HG03045 (cell line): ENCODE data around the gene SMARCE1.

Source experiments
- ATAC-seq: cut with Tn5 transposase; IDR thresholded peaks from one replicate; pipeline ENCODE4 v1.9.1; 2021; ENCODE audit warnings: mild to moderate bottlenecking, moderate library complexity; ENCODE audit not compliant: unreplicated experiment

The SMARCE1 gene

GRCh38 chr17:40647624-40648383 is at the start of gene SMARCE1:
TSS of gene SMARCE1 (minus strand) at chr17:40647818. CDS start at chr17:40645802, 2,016 bp downstream.
- ATAC-seq: peak; percentile 76

DNA sequence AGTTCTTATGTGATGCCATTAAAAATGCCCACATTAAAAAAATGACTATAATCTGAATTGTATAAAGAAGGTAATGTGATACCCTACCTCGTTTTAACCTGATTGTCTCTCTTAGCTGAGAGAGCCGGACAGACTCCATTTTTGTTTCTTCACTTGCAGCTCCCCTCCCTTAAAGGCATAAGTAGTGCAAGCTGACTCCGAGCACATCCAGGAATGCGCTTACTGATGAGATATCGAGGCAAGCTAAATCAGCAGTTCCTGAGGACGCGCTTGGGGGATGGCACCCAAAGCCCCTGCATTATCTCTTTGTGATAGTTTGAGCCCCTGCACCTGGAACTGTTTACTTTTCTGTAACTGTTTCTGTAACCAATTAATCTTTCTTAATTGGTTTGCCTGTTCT is 49.7 kb upstream of the SMARCE1 start:
- no peak for ATAC-seq

DNA sequence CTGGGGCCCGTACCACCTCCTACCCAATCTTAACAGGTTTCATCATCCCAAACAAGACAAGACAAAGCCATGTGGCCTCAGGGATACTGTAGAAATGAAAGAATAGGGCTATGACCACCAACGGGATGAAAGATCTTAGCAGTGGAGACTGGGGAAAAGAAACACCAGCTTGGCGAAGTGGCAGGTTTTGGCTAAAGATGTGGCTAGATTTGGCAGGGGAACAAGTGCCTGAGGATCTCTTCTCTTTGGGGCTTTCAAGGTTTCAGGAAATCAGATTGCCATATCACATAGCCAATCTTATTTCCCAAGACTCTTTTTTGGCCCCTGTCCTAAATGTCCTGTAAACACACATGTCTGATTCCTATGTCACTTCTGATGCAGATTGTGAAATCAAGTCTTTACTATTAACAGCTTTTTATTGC is 49.0 kb upstream of the SMARCE1 start:
- ATAC-seq: no peak

- ATAC-seq: no peak
Observed at GRCh38 chr17:40695874-40696472, 48.4 kb upstream of the SMARCE1 start.

DNA sequence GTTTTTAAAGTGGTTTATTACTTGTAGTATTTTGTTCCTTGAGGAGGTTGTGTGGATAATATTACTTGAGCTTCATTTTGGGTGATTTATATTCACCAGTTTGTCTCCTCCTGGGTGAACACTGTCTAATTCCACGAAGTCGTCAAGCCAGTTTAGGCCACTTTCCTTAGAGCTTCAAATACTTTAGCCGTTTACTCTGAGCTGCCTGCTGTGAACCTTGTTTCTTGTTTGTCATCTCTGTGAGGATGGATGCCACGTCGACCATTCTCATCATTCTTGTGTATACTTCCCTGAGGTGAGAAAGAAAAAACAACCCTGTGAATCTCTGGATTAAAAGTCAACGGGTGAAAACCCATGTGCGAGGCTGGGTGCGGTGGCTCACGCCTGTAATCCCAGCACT is 47.0 kb upstream of the SMARCE1 start:
- no peak for ATAC-seq

DNA sequence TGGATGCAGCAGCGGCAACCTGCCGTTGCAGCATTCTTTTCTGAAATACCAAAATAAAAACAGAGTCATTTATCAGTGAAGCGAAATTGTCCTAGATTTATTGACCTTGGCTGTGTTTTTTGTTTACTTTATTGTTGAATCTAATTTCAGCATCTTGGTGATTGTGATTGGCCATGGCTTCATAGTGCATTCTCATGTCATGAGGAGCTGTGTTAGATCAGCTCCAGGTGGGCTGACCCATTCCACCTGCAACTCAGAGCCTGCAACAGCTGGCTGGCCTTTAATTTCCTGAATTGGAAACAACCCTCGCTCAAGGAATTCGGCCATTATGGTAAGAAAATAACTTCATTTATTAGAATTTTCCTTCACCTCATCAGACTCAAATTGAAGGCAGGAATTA is 39.5 kb upstream of the SMARCE1 start:
- no peak for ATAC-seq

GRCh38 chr17:40686192-40686591 is 38.6 kb upstream of the SMARCE1 start:
- ATAC-seq: no peak

- no peak for ATAC-seq
Observed at GRCh38 chr17:40680998-40681397, 33.4 kb upstream of the SMARCE1 start.

GRCh38 chr17:40679523-40679907 is 31.9 kb upstream of the SMARCE1 start:
- ATAC-seq: no peak

DNA sequence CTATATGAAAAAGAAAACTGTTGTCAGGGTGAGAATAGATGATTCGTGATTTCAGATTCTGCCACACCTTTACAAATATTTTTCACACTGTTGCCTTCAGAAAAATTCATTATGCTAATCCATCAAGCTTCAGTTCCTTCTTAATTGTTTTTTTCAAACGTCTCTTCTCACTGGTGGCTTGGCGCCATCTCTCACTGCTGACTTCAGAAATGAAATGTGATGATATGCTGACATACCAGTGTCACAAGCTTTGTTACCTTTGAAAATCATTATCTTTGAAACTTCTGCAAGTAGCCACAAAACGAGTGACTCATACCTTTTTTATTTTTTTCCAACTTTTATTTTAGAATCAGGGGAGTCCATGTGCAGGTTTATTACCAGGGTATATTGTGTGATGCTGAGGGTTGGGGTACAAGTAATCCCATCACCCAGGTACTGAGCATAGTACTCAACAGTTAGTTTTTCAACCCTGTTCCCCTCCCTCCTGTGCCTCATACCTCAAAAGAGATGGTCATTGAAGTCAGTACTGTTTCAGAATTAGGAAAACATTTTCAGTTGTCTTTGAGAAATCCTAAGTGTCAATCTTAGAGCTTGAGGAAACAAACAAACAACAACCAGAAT is 31.4 kb upstream of the SMARCE1 start:
- ATAC-seq: no peak

DNA sequence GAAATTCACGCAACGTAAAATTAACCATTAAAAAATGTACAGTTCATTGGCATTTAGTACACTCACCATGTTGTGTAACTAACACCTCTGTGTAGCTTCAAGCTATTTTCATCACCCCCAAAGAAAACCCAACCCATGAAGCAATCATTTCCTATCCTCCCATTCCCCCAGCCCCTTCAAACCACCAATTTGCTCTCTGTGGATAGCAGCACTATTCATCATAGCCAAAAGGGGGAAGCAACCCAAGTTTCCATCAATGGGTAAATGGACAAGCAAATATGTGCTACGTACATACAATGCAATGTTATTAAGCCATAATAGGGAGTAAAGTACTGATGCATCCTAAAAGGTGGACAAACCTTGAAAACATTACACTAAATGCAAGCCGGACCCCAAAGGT is 28.3 kb upstream of the SMARCE1 start:
- no peak for ATAC-seq

DNA sequence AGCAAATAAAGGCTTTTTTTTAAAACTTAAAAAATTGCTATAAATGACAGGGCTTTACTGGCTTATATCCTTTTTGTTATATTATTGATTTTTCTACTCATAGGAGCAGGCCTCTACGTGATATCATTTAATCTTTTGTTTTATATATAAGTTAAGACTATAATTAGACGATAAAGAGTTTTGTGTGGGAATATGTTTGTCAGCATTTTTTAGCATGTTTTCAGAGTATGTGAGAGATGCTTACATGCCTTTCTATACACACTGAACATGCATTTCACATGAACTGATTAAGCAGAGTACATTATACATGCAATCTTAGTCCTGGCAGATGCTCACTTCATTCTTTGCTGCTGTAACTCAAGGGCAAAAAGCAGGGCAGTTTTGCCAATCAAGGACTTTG is 25.0 kb upstream of the SMARCE1 start:
- ATAC-seq: no peak

- ATAC-seq: no peak
Observed at GRCh38 chr17:40671282-40671681, 23.7 kb upstream of the SMARCE1 start.

GRCh38 chr17:40666331-40666730 is 18.7 kb upstream of the SMARCE1 start:
- ATAC-seq: no peak

DNA sequence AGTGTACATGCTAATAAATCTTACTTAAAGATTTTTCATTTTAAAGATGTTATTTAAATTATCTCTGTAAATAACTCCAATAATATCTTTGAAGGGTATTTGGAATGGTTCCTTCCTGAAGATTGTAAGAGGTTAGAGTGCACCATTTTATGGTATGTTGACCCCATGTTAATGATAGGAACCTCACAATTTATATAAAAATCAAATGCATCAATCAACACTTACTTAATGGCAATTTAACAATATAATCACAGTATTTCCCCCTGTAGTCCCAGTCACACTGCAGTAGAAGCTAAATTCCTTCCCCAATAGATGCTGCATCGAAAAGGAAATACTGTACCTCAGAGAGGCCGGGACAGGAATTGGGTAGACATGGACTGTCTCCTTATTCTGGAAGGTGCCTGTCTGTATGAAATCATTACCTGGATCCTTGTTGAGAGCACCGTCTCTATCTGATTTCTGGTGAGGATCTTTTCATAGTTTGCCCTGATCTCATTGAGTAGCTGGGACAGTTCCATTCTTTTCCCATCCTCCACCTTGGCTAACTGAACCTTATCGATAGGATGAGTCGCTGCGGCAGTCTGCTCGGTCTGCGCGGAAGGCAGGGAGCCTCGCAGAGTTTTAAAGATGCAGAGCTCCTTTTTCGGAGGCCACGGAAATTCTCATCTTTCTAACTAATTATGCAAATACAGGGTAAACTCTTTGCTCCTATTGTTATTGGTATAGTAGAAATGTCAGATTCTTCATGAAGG is 17.1 kb upstream of the SMARCE1 start, which contains the start of gene KRT222:
Gene KRT222 (minus strand): TSS at position 596 of the 752 bp plus-strand sequence. CDS start 78 bp downstream, at position 518.
- no peak for ATAC-seq

DNA sequence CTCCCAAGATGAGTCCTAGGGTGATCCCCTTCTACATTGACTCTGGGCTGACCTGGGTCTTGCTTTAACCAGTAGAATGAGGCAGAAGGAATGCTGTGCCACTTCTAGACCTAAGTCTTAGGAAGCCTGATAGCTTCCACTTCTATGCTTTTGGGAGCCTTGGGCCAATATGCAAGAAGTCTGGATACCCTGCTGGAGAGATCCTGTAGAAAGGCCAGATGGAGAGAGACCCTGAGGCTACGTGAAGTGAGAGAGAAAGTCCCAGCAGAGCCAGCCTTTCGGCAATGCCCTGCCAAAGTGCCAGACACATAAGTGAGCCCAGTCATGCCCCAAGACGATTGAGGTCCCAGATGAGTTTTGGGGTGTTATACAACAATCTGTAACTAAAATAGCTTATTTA is 15.6 kb upstream of the SMARCE1 start:
- ATAC-seq: no peak

GRCh38 chr17:40659911-40660310 is 12.3 kb upstream of the SMARCE1 start:
- no peak for ATAC-seq

GRCh38 chr17:40658396-40658795 is 10.8 kb upstream of the SMARCE1 start:
- ATAC-seq: no peak

- no peak for ATAC-seq
Observed at GRCh38 chr17:40651939-40652338, 4.3 kb upstream of the SMARCE1 start.

DNA sequence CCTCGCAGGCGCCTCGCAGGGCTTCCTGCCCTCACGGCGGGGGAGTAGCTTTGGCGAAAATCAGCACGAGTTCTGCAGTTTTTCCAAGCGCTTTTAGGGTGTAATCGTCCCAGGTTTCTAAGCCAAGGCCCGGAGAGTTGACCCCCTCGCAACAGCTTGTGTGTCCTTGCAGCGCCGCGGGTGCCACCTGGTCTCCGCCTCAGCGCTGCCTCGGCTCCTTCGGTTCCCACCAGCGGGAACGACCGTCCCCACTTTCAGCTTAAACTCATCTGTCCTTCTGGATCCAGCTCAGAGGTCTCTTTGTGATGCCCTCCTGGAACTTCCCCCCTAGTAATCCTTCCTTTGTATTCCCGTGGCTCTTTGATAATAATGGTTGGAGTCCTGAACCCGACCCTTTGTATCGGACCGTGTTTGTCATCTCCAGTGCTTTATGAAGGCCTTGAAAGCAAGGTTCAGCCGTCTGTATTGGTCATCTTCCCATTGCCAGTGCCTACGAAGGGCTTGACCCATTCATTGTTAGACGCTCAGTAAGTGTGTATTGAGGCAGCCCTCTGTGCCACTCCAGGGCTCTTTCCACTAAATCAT is 858 bp upstream of the SMARCE1 start:
- peak; percentile 36 for ATAC-seq
